ENCODE measurements around the gene PPP2R2C. TPM values are rescaled to one million over a fixed set of nuclear protein-coding genes. Genes with fewer than 3 reads are reported as not detected.

PPP2R2C gene
- total RNA-seq, 1 donor, result under 0.01 TPM

- Histone ChIP-seq H3K4me3 (ENCODE audit: insufficient read depth, low read length) (no peak overlapping the region), H3K27ac (ENCODE audit: low read depth, low read length) (no peak overlapping the region), H3K79me2 (ENCODE audit: insufficient read depth, low read length) (no peaks in the 10 kb centered on the region), H4K20me1 (ENCODE audit: insufficient read depth, low read length) (no peaks in the 10 kb centered on the region), H3K9me3 (ENCODE audit: low read depth, low read length) (no peaks in the 10 kb centered on the region), H3K36me3 (ENCODE audit: insufficient read depth, low read length) (no peaks in the 10 kb centered on the region), H3K4me2 (ENCODE audit: insufficient read depth, low read length) (no peak overlapping the region), H3K4me1 (ENCODE audit: insufficient read depth, low read length) (no peaks in the 10 kb centered on the region), H3K27me3 (ENCODE audit: insufficient read depth, low read length) (peaks cover 7% of the 10 kb centered on the region), H2AFZ (ENCODE audit: low read length) (no peak overlapping the region)
- TF ChIP-seq CTCF (IDR thresholded peaks at IDR 0.05; ENCODE audit: extremely low read depth, low read depth, low read length), result no peak
- DNase-seq (ENCODE audit: insufficient read length, low spot score, missing footprints), result peak; percentile 73
These were observed 121.0 kb downstream of the PPP2R2C start for GRCh38 chr4:6351246-6352000.

GRCh38 chr4:6350646-6351045 lies 121.8 kb downstream of the PPP2R2C start:
- no peak for DNase-seq (ENCODE audit: insufficient read length, low spot score, missing footprints)
- peaks cover 7% of the 10 kb centered on the region for H3K27me3 ChIP-seq (ENCODE audit: insufficient read depth, low read length)
- H3K79me2 ChIP-seq (ENCODE audit: insufficient read depth, low read length), result no peaks in the 10 kb centered on the region
- no peak overlapping the region for H3K4me2 ChIP-seq (ENCODE audit: insufficient read depth, low read length)
- H3K9me3 ChIP-seq (ENCODE audit: low read depth, low read length), result no peaks in the 10 kb centered on the region
- H3K27ac ChIP-seq (ENCODE audit: low read depth, low read length), result no peak overlapping the region
- H4K20me1 ChIP-seq (ENCODE audit: insufficient read depth, low read length), result no peaks in the 10 kb centered on the region
- no peak overlapping the region for H2AFZ ChIP-seq (ENCODE audit: low read length)
- TF ChIP-seq CTCF (IDR thresholded peaks at IDR 0.05; ENCODE audit: extremely low read depth, low read depth, low read length), result no peak
- H3K36me3 ChIP-seq (ENCODE audit: insufficient read depth, low read length), result no peaks in the 10 kb centered on the region
- no peaks in the 10 kb centered on the region for H3K4me1 ChIP-seq (ENCODE audit: insufficient read depth, low read length)
- H3K4me3 ChIP-seq (ENCODE audit: insufficient read depth, low read length), result no peak overlapping the region

- H4K20me1 ChIP-seq (ENCODE audit: insufficient read depth, low read length), result no peaks in the 10 kb centered on the region
- H3K27ac ChIP-seq (ENCODE audit: low read depth, low read length), result no peak overlapping the region
- H3K4me3 ChIP-seq (ENCODE audit: insufficient read depth, low read length), result no peak overlapping the region
- no peak overlapping the region for H2AFZ ChIP-seq (ENCODE audit: low read length)
- no peaks in the 10 kb centered on the region for H3K36me3 ChIP-seq (ENCODE audit: insufficient read depth, low read length)
- no peaks in the 10 kb centered on the region for H3K9me3 ChIP-seq (ENCODE audit: low read depth, low read length)
- no peaks in the 10 kb centered on the region for H3K4me1 ChIP-seq (ENCODE audit: insufficient read depth, low read length)
- no peaks in the 10 kb centered on the region for H3K79me2 ChIP-seq (ENCODE audit: insufficient read depth, low read length)
- H3K27me3 ChIP-seq (ENCODE audit: insufficient read depth, low read length), result peaks cover 7% of the 10 kb centered on the region
- H3K4me2 ChIP-seq (ENCODE audit: insufficient read depth, low read length), result peak overlapping the region; percentile 16
- no peak for TF ChIP-seq CTCF (IDR thresholded peaks at IDR 0.05; ENCODE audit: extremely low read depth, low read depth, low read length)
- DNase-seq (ENCODE audit: insufficient read length, low spot score, missing footprints), result peak; percentile 86
These were observed 122.4 kb downstream of the PPP2R2C start for GRCh38 chr4:6349896-6350603.

GRCh38 chr4:6348408-6348807 lies 124.0 kb downstream of the PPP2R2C start:
- no peak overlapping the region for H2AFZ ChIP-seq (ENCODE audit: low read length)
- H4K20me1 ChIP-seq (ENCODE audit: insufficient read depth, low read length), result no peaks in the 10 kb centered on the region
- H3K27me3 ChIP-seq (ENCODE audit: insufficient read depth, low read length), result peaks cover 7% of the 10 kb centered on the region
- no peak overlapping the region for H3K4me2 ChIP-seq (ENCODE audit: insufficient read depth, low read length)
- TF ChIP-seq CTCF (IDR thresholded peaks at IDR 0.05; ENCODE audit: extremely low read depth, low read depth, low read length), result no peak
- no peak overlapping the region for H3K27ac ChIP-seq (ENCODE audit: low read depth, low read length)
- H3K79me2 ChIP-seq (ENCODE audit: insufficient read depth, low read length), result no peaks in the 10 kb centered on the region
- peak; percentile 80 for DNase-seq (ENCODE audit: insufficient read length, low spot score, missing footprints)
- peaks cover 12% of the 10 kb centered on the region for H3K4me1 ChIP-seq (ENCODE audit: insufficient read depth, low read length)
- H3K4me3 ChIP-seq (ENCODE audit: insufficient read depth, low read length), result no peak overlapping the region
- H3K36me3 ChIP-seq (ENCODE audit: insufficient read depth, low read length), result no peaks in the 10 kb centered on the region
- H3K9me3 ChIP-seq (ENCODE audit: low read depth, low read length), result no peaks in the 10 kb centered on the region

All from osteoblast (primary cell).